Tibial nerve (tissue), 4 donors: ENCODE measurements around the gene ERBB4.

ENCODE experiments used
- CTCF ChIP-seq, 5 experiments: fragments of 200-600 bp in 3 of 5; fragments of 450-650 bp in 2 of 5; sonication (generic) in 3 of 5; IDR thresholded peaks; one replicate each; pipeline ENCODE4 v1.5.1; 2016 to 2019; ENCODE audit warnings: antibody characterized with exemption in 5 of 5, mild to moderate bottlenecking in 3 of 5, moderate library complexity in 2 of 5
- EP300 ChIP-seq, 2 donors: sonication (generic); formaldehyde crosslinking; IDR thresholded peaks; one replicate each; pipeline ENCODE4 v1.6.1; 2017; ENCODE audit warnings: antibody characterized with exemption in 2 of 2, mild to moderate bottlenecking in 1 of 2
- POLR2A ChIP-seq, 2 donors: fragments of 450-650 bp; IDR thresholded peaks; one replicate each; pipeline ENCODE4 v1.6.1; 2017; ENCODE audit warnings: antibody characterized with exemption in 2 of 2, mild to moderate bottlenecking in 2 of 2, moderate library complexity in 2 of 2

- TF ChIP-seq CTCF (IDR thresholded peaks at IDR 0.05) (no peak), EP300 (IDR thresholded peaks at IDR 0.05) (no peak), POLR2A (IDR thresholded peaks at IDR 0.05) (no peak)
Observed at GRCh38 chr2:212318636-212319035, 220.0 kb downstream of the ERBB4 start.
